IPS-18c (cell line): ENCODE measurements around the gene DUSP1.
"Not testable (repeated sequence)": the region's sequence is repeated elsewhere in the genome, so short reads cannot be mapped to it uniquely, and the experiment has no call there.

ENCODE experiments used
- H3K4me3 ChIP-seq: 2 replicates; pipeline ENCODE4 v1.7.0; 2013; ENCODE audit warnings: low read depth, mild to moderate bottlenecking, low read length, moderate library complexity; ENCODE audit not compliant: insufficient read depth
- H3K9me3 ChIP-seq: one replicate; pipeline ENCODE4 v1.6.1; 2013; ENCODE audit warnings: mild to moderate bottlenecking, low read length, moderate library complexity; ENCODE audit not compliant: control insufficient read depth, insufficient read depth

DUSP1 gene

GRCh38 chr5:172770675-172771438, at the start of gene DUSP1:
Gene DUSP1 (minus strand): TSS chr5:172771195. CDS start chr5:172770952, 243 bp downstream.
- H3K4me3 ChIP-seq: peak within 1 kb of the TSS; percentile 84
- peaks cover 2% of the 10 kb centered on the region for H3K9me3 ChIP-seq

- no peaks in the 10 kb centered on the region for H3K9me3 ChIP-seq
- H3K4me3 ChIP-seq: no peak overlapping the region
These were observed 49.2 kb upstream of the DUSP1 start for GRCh38 chr5:172820046-172820767.

GRCh38 chr5:172819569-172819968, 48.6 kb upstream of the DUSP1 start:
- H3K9me3 ChIP-seq: no peaks in the 10 kb centered on the region
- H3K4me3 ChIP-seq: no peak overlapping the region

GRCh38 chr5:172818081-172818480, 47.1 kb upstream of the DUSP1 start:
- Histone ChIP-seq H3K9me3 (no peaks in the 10 kb centered on the region), H3K4me3 (no peak overlapping the region)

- no peaks in the 10 kb centered on the region for H3K9me3 ChIP-seq
- no peak overlapping the region for H3K4me3 ChIP-seq
These were observed 46.7 kb upstream of the DUSP1 start for GRCh38 chr5:172817664-172818063.

- Histone ChIP-seq H3K9me3 (no peaks in the 10 kb centered on the region), H3K4me3 (no peak overlapping the region)
These were observed 46.0 kb upstream of the DUSP1 start for GRCh38 chr5:172816925-172817562.

GRCh38 chr5:172815631-172816030, 44.6 kb upstream of the DUSP1 start:
- no peak overlapping the region for H3K4me3 ChIP-seq
- peaks cover 2% of the 10 kb centered on the region for H3K9me3 ChIP-seq

GRCh38 chr5:172810996-172811395, 40.0 kb upstream of the DUSP1 start:
- H3K4me3 ChIP-seq, H3K9me3 ChIP-seq: not testable (repeated sequence)

- Histone ChIP-seq H3K4me3 (no peak overlapping the region), H3K9me3 (peaks cover 6% of the 10 kb centered on the region)
These were observed 38.8 kb upstream of the DUSP1 start for GRCh38 chr5:172809774-172810173.

- peaks cover 6% of the 10 kb centered on the region for H3K9me3 ChIP-seq
- H3K4me3 ChIP-seq: no peak overlapping the region
These were observed 36.8 kb upstream of the DUSP1 start for GRCh38 chr5:172807766-172808311.

- Histone ChIP-seq H3K9me3 (peaks cover 6% of the 10 kb centered on the region), H3K4me3 (no peak overlapping the region)
These were observed 36.1 kb upstream of the DUSP1 start for GRCh38 chr5:172806897-172807672.

- Histone ChIP-seq H3K9me3 (peaks cover 4% of the 10 kb centered on the region), H3K4me3 (no peak overlapping the region)
These were observed 34.8 kb upstream of the DUSP1 start for GRCh38 chr5:172805736-172806255.

GRCh38 chr5:172805018-172805683, 34.2 kb upstream of the DUSP1 start:
- Histone ChIP-seq H3K4me3 (no peak overlapping the region), H3K9me3 (peaks cover 2% of the 10 kb centered on the region)

- H3K4me3 ChIP-seq: no peak overlapping the region
These were observed 31.7 kb upstream of the DUSP1 start for GRCh38 chr5:172802567-172803176.

GRCh38 chr5:172802112-172802511, 31.1 kb upstream of the DUSP1 start:
- Histone ChIP-seq H3K9me3 (no peaks in the 10 kb centered on the region), H3K4me3 (no peak overlapping the region)

More at GRCh38 chr5:172802567-172803176, 31.7 kb upstream of the DUSP1 start:
- H3K9me3 ChIP-seq: no peaks in the 10 kb centered on the region

GRCh38 chr5:172801179-172801671, 30.2 kb upstream of the DUSP1 start:
- no peak overlapping the region for H3K4me3 ChIP-seq
- no peaks in the 10 kb centered on the region for H3K9me3 ChIP-seq
